ENCODE results near the gene THEM5. TPM values are rescaled to one million over a fixed set of nuclear protein-coding genes. Genes with fewer than 3 reads are reported as not detected.

THEM5 gene
- total RNA-seq, 1 experiment from 2014 or later = not detected

- H4K20me1 ChIP-seq (ENCODE audit: low read length) = no peaks in the 10 kb centered on the region
- no peak for TF ChIP-seq EZH2phosphoT487 (IDR thresholded peaks at IDR 0.05; ENCODE audit: borderline replicate concordance, low read length)
- no peak for TF ChIP-seq EZH2 (IDR thresholded peaks at IDR 0.05; ENCODE audit: low read length, unreplicated experiment)
- TF ChIP-seq, protein P1, sequence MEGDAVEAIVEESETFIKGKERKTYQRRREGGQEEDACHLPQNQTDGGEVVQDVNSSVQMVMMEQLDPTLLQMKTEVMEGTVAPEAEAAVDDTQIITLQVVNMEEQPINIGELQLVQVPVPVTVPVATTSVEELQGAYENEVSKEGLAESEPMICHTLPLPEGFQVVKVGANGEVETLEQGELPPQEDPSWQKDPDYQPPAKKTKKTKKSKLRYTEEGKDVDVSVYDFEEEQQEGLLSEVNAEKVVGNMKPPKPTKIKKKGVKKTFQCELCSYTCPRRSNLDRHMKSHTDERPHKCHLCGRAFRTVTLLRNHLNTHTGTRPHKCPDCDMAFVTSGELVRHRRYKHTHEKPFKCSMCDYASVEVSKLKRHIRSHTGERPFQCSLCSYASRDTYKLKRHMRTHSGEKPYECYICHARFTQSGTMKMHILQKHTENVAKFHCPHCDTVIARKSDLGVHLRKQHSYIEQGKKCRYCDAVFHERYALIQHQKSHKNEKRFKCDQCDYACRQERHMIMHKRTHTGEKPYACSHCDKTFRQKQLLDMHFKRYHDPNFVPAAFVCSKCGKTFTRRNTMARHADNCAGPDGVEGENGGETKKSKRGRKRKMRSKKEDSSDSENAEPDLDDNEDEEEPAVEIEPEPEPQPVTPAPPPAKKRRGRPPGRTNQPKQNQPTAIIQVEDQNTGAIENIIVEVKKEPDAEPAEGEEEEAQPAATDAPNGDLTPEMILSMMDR (conservative IDR thresholded peaks at IDR 0.05; ENCODE audit: low read depth, low read length) = no peak
- POLR2A ChIA-PET (ENCODE audit: unreplicated experiment) = interaction anchor here (0.6 kb wide), 1 partner anchor 468 kb away, joined by 3 read pairs; no protein-coding TSS in a partner anchor
- ATAC-seq = no peak
- peaks cover 58% of the 10 kb centered on the region for H3K4me1 ChIP-seq (ENCODE audit: insufficient read depth, low read length)
- DNase-seq = no peak
- CTCF ChIA-PET = interaction anchor here (0.5 to 1.3 kb wide), 11 partner anchors 40 to 647 kb away, joined by 3 to 13 read pairs (median 4); partner anchors contain the start of gene VPS72
- no peaks in the 10 kb centered on the region for H3K27me3 ChIP-seq (ENCODE audit: low read length)
- peaks cover 3% of the 10 kb centered on the region; the same call in 1 of the 2 replicates for H3K79me2 ChIP-seq (ENCODE audit: low read length)
- H3K27ac ChIP-seq (ENCODE audit: low read length) = peak overlapping the region; percentile 83
- no peaks in the 10 kb centered on the region for H3F3A ChIP-seq (ENCODE audit: low read length, unreplicated experiment)
- H3K4me2 ChIP-seq (ENCODE audit: low read length) = peak overlapping the region; percentile 36
- H3K9me3 ChIP-seq (ENCODE audit: low read length) = no peaks in the 10 kb centered on the region
- intact Hi-C loops (cut with micrococcal nuclease) = loop anchor here (2.0 to 10.0 kb wide), 3 partner anchors 46 to 492 kb away; partner anchors contain the start of genes RFX5, SNX27 and TDRKH
- no peaks in the 10 kb centered on the region for H3K9me2 ChIP-seq (replicated peaks; ENCODE audit: low read length)
- no TSS peak for BruUV-seq (replicated peaks)
- H3K9ac ChIP-seq (ENCODE audit: low read length) = peak overlapping the region; percentile 38
- no peak overlapping the region for H3K4me3 ChIP-seq (ENCODE audit: low read length)
- no peaks in the 10 kb centered on the region for H3K36me3 ChIP-seq (ENCODE audit: low read depth, low read length)
- no peak overlapping the region for H2AFZ ChIP-seq (ENCODE audit: low read length)
Observed at GRCh38 chr1:151837197-151837596, 16.3 kb downstream of the THEM5 start.

DNA sequence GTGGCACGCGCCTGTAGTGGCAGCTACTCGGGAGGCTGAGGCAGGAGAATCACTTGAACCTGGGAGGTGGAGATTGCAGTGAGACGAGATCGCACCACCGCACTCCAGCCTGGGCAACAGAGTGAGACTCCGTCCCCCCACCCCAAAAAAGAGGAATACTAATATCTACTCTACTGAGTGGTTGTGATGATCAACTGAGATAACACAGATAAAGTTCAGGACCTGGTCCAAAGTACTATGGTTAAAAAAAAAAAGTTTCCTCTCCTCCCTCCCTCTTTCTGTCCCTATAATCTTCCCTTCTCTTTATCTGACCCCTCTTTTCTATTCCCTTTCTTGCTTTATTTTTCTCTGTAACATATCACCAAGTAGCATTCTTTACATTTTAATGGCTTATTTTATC is 17.9 kb downstream of the THEM5 start:
- POLR2A ChIA-PET (ENCODE audit: unreplicated experiment) = no interaction called here

More for the DNA sequence above, 17.9 kb downstream of the THEM5 start:
- no peak overlapping the region for H3K4me2 ChIP-seq (ENCODE audit: low read length)
- no peaks in the 10 kb centered on the region for H3K36me3 ChIP-seq (ENCODE audit: low read depth, low read length)
- DNase-seq = no peak
- no peaks in the 10 kb centered on the region for H3K9me3 ChIP-seq (ENCODE audit: low read length)
- no peak for ATAC-seq
- H3K4me1 ChIP-seq (ENCODE audit: insufficient read depth, low read length) = peaks cover 46% of the 10 kb centered on the region
- no peak overlapping the region for H3K4me3 ChIP-seq (ENCODE audit: low read length)
- peaks cover 3% of the 10 kb centered on the region; the same call in 1 of the 2 replicates for H3K79me2 ChIP-seq (ENCODE audit: low read length)
- no peaks in the 10 kb centered on the region for H3F3A ChIP-seq (ENCODE audit: low read length, unreplicated experiment)
- CTCF ChIA-PET = interaction anchor here (0.9 to 1.3 kb wide), 4 partner anchors 13 to 554 kb away, joined by 3 to 13 read pairs (median 4); no protein-coding TSS in a partner anchor
- no peaks in the 10 kb centered on the region for H3K27me3 ChIP-seq (ENCODE audit: low read length)
- intact Hi-C loops (cut with micrococcal nuclease) = loop anchor here (10.0 kb wide), 2 partner anchors 221 to 491 kb away; partner anchors contain the start of genes RFX5 and SNX27
- no peak overlapping the region for H2AFZ ChIP-seq (ENCODE audit: low read length)
- peak overlapping the region; percentile 83 for H3K27ac ChIP-seq (ENCODE audit: low read length)
- H3K9me2 ChIP-seq (replicated peaks; ENCODE audit: low read length) = no peaks in the 10 kb centered on the region
- H3K9ac ChIP-seq (ENCODE audit: low read length) = no peak overlapping the region; the same call in 1 of the 2 replicates
- no TSS peak for BruUV-seq (replicated peaks)
- TF ChIP-seq EZH2phosphoT487 (IDR thresholded peaks at IDR 0.05; ENCODE audit: borderline replicate concordance, low read length) (no peak), EZH2 (IDR thresholded peaks at IDR 0.05; ENCODE audit: low read length, unreplicated experiment) (no peak)
- TF ChIP-seq, protein P1 (conservative IDR thresholded peaks at IDR 0.05; ENCODE audit: low read depth, low read length) = no peak
- H4K20me1 ChIP-seq (ENCODE audit: low read length) = no peaks in the 10 kb centered on the region

All from PC-3 (cell line).